ENCODE results near the gene CLCA2.

The CLCA2 gene

DNA sequence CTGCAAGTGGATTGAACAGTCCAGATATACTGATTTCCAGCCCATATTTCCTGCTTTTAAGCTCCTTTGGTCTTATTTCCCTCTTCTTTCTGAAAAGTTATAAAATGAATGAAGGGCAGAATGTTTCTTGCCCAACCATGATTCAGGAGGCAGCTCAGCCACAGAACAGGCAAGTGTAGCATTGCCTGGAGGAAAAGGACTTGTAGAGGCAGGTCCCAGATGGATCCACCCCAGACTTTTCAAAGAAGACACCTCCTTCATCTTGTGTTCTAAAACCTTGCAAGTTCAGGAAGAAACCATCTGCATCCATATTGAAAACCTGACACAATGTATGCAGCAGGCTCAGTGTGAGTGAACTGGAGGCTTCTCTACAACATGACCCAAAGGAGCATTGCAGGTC is at the start of gene CLCA2:
TSS of gene CLCA2 (plus strand) at position 299 of the 400 bp plus-strand sequence. CDS start at position 376, 77 bp downstream.
- DNase-seq: no peak
- no peak for TF ChIP-seq POLR2A (IDR thresholded peaks at IDR 0.05; ENCODE audit: low read length)
- TF ChIP-seq GATA1 (IDR thresholded peaks at IDR 0.05; ENCODE audit: low read depth, low read length): no peak

GRCh38 chr1:86375688-86376087 is 48.3 kb upstream of the CLCA2 start:
- no peak for DNase-seq
- TF ChIP-seq GATA1 (IDR thresholded peaks at IDR 0.05; ENCODE audit: low read depth, low read length): no peak
- TF ChIP-seq POLR2A (IDR thresholded peaks at IDR 0.05; ENCODE audit: low read length): no peak

- DNase-seq: peak in 1 of 2 experiments; percentile 3
- no peak for TF ChIP-seq POLR2A (IDR thresholded peaks at IDR 0.05; ENCODE audit: low read length)
Measured at GRCh38 chr1:86377341-86377740, 46.6 kb upstream of the CLCA2 start.

GRCh38 chr1:86378813-86379212 is 45.2 kb upstream of the CLCA2 start:
- no peak for TF ChIP-seq GATA1 (IDR thresholded peaks at IDR 0.05; ENCODE audit: low read depth, low read length)
- TF ChIP-seq POLR2A (IDR thresholded peaks at IDR 0.05; ENCODE audit: low read length): no peak
- DNase-seq: no peak

GRCh38 chr1:86380257-86380861 is 43.6 kb upstream of the CLCA2 start:
- no peak for TF ChIP-seq GATA1 (IDR thresholded peaks at IDR 0.05; ENCODE audit: low read depth, low read length)
- TF ChIP-seq POLR2A (IDR thresholded peaks at IDR 0.05; ENCODE audit: low read length): no peak
- DNase-seq: peak; percentile 69 to 79

GRCh38 chr1:86381223-86381622 is 42.7 kb upstream of the CLCA2 start:
- TF ChIP-seq GATA1 (IDR thresholded peaks at IDR 0.05; ENCODE audit: low read depth, low read length): no peak
- DNase-seq: no peak

DNA sequence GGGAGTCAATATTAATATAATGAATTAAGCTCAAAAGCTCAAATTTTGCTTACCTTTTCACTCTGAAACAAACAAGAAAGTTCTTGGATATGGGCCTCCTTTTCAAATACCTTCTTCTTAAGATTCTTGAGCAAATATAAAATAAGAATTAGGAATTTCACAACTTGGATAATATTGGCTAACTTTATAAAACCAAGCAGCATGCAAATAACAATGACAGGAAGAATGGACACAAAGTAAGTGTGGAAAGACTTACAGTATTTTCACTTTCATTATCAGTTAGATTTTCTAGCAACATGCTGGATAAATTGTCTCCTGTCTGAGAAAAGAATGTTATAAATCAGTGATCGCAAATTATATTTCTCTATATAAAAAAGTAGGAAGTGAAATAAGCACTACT is 41.1 kb upstream of the CLCA2 start:
- no peak for TF ChIP-seq POLR2A (IDR thresholded peaks at IDR 0.05; ENCODE audit: low read length)
- no peak for DNase-seq

GRCh38 chr1:86387916-86388627 is 35.9 kb upstream of the CLCA2 start:
- no peak for TF ChIP-seq GATA1 (IDR thresholded peaks at IDR 0.05; ENCODE audit: low read depth, low read length)
- no peak for TF ChIP-seq POLR2A (IDR thresholded peaks at IDR 0.05; ENCODE audit: low read length)
- no peak for DNase-seq

DNA sequence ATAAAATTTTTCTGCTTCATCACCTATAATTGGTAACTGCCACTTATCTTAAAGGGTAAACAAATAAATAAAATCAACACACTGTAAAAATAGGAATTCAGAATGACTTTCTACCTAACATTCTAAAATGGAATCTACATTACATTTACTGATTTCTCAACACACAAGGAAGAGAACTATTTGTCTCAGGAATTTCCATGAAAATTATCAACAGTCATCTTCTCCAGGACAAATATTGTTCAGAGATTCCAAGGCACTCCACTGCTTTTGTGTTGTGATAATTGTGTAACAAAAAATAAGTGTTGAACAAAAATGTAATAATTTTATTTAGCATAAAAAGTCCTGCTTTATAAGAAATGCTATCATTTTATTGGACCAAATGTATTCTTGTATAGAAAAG is 35.2 kb upstream of the CLCA2 start:
- no peak for DNase-seq
- TF ChIP-seq GATA1 (IDR thresholded peaks at IDR 0.05; ENCODE audit: low read depth, low read length) (no peak), POLR2A (IDR thresholded peaks at IDR 0.05; ENCODE audit: low read length) (no peak)

DNA sequence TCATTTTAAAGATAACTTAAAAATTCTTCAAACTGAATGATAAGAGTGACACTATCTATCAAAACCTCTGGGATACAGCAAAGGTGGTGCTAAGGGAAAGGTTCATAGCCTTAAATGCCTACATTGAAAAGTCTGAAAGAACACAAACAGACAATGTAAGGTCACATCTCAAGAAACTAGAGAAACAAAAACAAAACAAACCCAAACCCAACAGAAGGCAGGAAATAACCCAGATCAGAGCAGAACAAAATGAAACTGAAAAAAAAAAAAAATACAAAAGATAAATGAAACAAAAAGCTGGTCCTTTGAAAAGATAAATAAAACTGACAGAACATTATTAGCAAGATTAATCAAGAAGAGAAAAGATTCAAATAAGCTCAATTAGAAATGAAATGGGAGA is 34.7 kb upstream of the CLCA2 start:
- DNase-seq: no peak
- TF ChIP-seq POLR2A (IDR thresholded peaks at IDR 0.05; ENCODE audit: low read length) (no peak), GATA1 (IDR thresholded peaks at IDR 0.05; ENCODE audit: low read depth, low read length) (no peak)

- TF ChIP-seq GATA1 (IDR thresholded peaks at IDR 0.05; ENCODE audit: low read depth, low read length) (no peak), POLR2A (IDR thresholded peaks at IDR 0.05; ENCODE audit: low read length) (no peak)
- DNase-seq: no peak
Measured at GRCh38 chr1:86394416-86394815, 29.6 kb upstream of the CLCA2 start.

DNA sequence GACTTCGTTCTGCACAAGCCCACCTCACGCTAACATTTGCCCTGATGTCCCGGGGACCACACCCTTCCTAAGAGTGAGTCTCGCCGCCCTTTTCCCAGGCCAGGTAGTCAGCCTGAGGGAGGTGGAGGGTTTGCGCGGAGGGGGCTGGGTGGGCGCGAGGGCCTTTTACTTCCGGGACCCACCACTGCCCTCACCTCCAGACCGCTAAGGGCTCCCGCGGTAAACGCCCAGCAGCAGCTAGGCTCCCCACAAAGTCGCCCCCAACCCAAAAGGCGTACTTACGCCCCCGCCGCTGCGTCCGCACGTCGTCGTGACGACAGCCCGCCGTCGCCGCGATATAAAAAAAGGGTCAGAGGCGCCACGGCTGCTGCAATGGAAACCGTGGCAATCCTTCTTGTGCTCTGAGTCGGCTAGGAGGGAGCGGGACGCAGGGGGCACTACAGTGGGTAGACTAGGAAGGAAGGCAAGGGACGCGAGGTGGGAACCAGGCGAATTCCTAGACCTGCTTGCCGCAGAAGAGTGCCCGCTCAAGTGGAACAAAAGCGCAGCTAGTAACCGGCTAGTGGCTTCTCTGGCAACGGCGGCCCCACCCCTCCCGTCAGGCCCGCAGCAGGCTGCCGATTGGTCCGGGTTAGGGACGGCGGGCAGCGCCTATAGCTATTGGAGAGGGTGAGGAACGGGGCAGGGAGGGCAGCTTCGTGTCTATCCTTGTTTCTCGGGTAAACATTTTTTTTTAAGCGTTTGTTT is 28.0 kb upstream of the CLCA2 start, which contains the start of gene ODF2L:
TSS of gene ODF2L (minus strand) at position 573 of the 747 bp plus-strand sequence. CDS start 9,296 bp downstream, outside the sequence.
- TF ChIP-seq POLR2A (IDR thresholded peaks at IDR 0.05; ENCODE audit: low read length): peak; percentile 73
- no peak for TF ChIP-seq GATA1 (IDR thresholded peaks at IDR 0.05; ENCODE audit: low read depth, low read length)
- DNase-seq: peak; percentile 86

GRCh38 chr1:86396498-86396890 is 27.5 kb upstream of the CLCA2 start:
- peak; percentile 40 for TF ChIP-seq POLR2A (IDR thresholded peaks at IDR 0.05; ENCODE audit: low read length)
- TF ChIP-seq GATA1 (IDR thresholded peaks at IDR 0.05; ENCODE audit: low read depth, low read length): no peak
- no peak for DNase-seq

DNA sequence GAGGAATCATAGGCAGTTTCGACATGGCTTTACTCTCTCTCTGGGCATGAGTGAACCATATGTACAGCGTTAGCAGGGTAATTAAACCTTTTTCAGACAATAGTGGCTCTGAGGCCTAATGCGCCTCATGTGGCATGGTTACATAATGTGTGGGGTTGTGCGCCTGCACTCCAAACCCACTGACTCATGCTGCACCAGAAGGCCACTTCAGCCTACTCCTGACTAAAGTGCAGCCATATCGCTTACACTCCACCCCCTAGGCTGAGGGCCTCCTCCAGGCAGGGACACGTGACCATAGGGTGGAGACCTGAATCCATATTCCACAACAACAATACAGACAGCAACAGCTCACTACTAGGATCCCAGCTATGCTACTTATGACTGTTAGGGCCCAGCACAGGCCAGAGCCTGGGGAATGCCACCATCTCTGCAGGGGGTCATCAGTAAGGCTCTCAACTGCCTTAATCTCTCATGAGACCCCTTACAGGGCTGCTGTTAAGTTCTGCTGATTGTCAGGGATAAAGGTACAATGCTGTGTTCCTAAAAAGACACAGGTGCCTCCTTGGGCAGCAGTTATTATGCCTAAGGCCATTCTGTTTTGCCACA is 14.5 kb upstream of the CLCA2 start:
- TF ChIP-seq POLR2A (IDR thresholded peaks at IDR 0.05; ENCODE audit: low read length) (no peak), GATA1 (IDR thresholded peaks at IDR 0.05; ENCODE audit: low read depth, low read length) (no peak)
- DNase-seq: peak; percentile 22 to 28
